Hepatocyte (in vitro differentiated cells): Measurements from ENCODE around the gene PI16. TPM values are rescaled to one million over a fixed set of nuclear protein-coding genes. Genes with fewer than 3 reads are reported as not detected.

Experiments
- DNase-seq: peaks from one replicate; pipeline ENCODE4 v3.0.0-alpha.2; 2016; ENCODE audit warnings: low spot score
- H2AFZ ChIP-seq: fragments of 200-600 bp; sonication (generic); 2 replicates; pipeline ENCODE4 v1.6.0; 2016; ENCODE audit warnings: antibody characterized with exemption, mild to moderate bottlenecking
- H3K27ac ChIP-seq: fragments of 200-600 bp; sonication (generic); 2 replicates; pipeline ENCODE4 v1.5.1; 2016; ENCODE audit warnings: mild to moderate bottlenecking
- H3K27me3 ChIP-seq: fragments of 200-600 bp; sonication (generic); 2 replicates; pipeline ENCODE4 v1.6.1; 2016
- H3K36me3 ChIP-seq: fragments of 200-600 bp; sonication (generic); replicated peaks from 2 replicates; pipeline ENCODE4 v1.5.1; 2016; ENCODE audit warnings: low read depth; ENCODE audit not compliant: insufficient read depth
- H3K4me1 ChIP-seq: fragments of 200-600 bp; sonication (generic); 2 replicates; pipeline ENCODE4 v1.5.1; 2016; ENCODE audit warnings: mild to moderate bottlenecking, moderate library complexity; ENCODE audit not compliant: insufficient read depth
- H3K4me2 ChIP-seq: fragments of 200-600 bp; sonication (generic); 2 replicates; pipeline ENCODE4 v1.6.0; 2016
- H3K4me3 ChIP-seq: fragments of 200-600 bp; sonication (generic); 2 replicates; pipeline ENCODE4 v1.5.1; 2016; ENCODE audit warnings: mild to moderate bottlenecking
- H3K79me2 ChIP-seq: fragments of 200-600 bp; sonication (generic); 2 replicates; pipeline ENCODE4 v1.6.0; 2017; ENCODE audit warnings: mild to moderate bottlenecking
- H3K9me2 ChIP-seq: fragments of 200-600 bp; sonication (generic); replicated peaks from 2 replicates; pipeline ENCODE4 v1.6.0; 2017; ENCODE audit warnings: mild to moderate bottlenecking; ENCODE audit not compliant: insufficient read depth
- H3K9me3 ChIP-seq: fragments of 200-600 bp; sonication (generic); 2 replicates; pipeline ENCODE4 v1.5.1; 2016; ENCODE audit warnings: low read depth, mild to moderate bottlenecking
- H4K20me1 ChIP-seq: fragments of 200-600 bp; sonication (generic); 2 replicates; pipeline ENCODE4 v1.6.0; 2016; ENCODE audit warnings: mild to moderate bottlenecking; ENCODE audit not compliant: insufficient read depth, poor library complexity, severe bottlenecking
- CTCF ChIP-seq: fragments of 200-600 bp; sonication (generic); IDR thresholded peaks from 2 replicates; pipeline ENCODE4 v1.5.1; 2016; ENCODE audit warnings: antibody characterized with exemption, mild to moderate bottlenecking; ENCODE audit not compliant: poor library complexity
- EZH2 ChIP-seq: fragments of 200-600 bp; sonication (generic); IDR thresholded peaks from 2 replicates; pipeline ENCODE4 v1.6.1; 2016; ENCODE audit warnings: antibody characterized with exemption, mild to moderate bottlenecking, borderline replicate concordance
- EZH2phosphoT487 ChIP-seq: fragments of 200-600 bp; sonication (generic); IDR thresholded peaks from one replicate; pipeline ENCODE4 v1.6.1; 2018; ENCODE audit warnings: antibody characterized with exemption, mild to moderate bottlenecking, low read depth, moderate library complexity; ENCODE audit not compliant: unreplicated experiment, severe bottlenecking
- WGBS: methylation state at CpG from one replicate; pipeline ENCODE4 v1.1.6; 2016; ENCODE audit warnings: low lambda C conversion rate; ENCODE audit errors: missing lambda C conversion rate; 5-methylcytosine and 5-hydroxymethylcytosine counted together
- polyA plus RNA-seq: library from polyadenylated mRNA; unstranded; fragments of >200 nt; fragmentation: Nextera tagmentation; extraction: Ambion mirVana; gene quantifications from 2 replicates; pipeline ENCODE4 v1.2.1, GENCODE V29; 2016
- total RNA-seq: library from RNA; depleted of rRNA; stranded (reverse); fragments of >200 nt; gene quantifications from 2 replicates; pipeline ENCODE4 v1.2.3, GENCODE V29; 2014

Gene PI16
- total and polyA plus RNA-seq, 2 experiments from 2014 or later: not detected

- Histone ChIP-seq H3K9me2 (no peaks in the 10 kb centered on the region), H3K4me2 (no peak overlapping the region), H3K4me1 (peaks cover 5% of the 10 kb centered on the region), H2AFZ (no peak overlapping the region), H3K9me3 (no peaks in the 10 kb centered on the region), H3K79me2 (no peaks in the 10 kb centered on the region), H3K27ac (no peak overlapping the region), H3K4me3 (no peak overlapping the region), H3K36me3 (no peaks in the 10 kb centered on the region), H3K27me3 (no peaks in the 10 kb centered on the region), H4K20me1 (no peaks in the 10 kb centered on the region)
- DNase-seq: no peak
- 89% methylated on average over 21 of the region's 21 CpGs for WGBS
- TF ChIP-seq EZH2: no peak
- TF ChIP-seq EZH2phosphoT487: no peak
- no peak for TF ChIP-seq CTCF
Observed at GRCh38 chr6:37013516-37014491, 59.3 kb downstream of the PI16 start.

Other genes with a start within 250 kb of the PI16 start
- gene CPNE5, start 115.3 kb upstream of the PI16 start, total RNA-seq: 0.30 and 1.4 TPM in 2 replicates
- gene CPNE5, start 115.3 kb upstream of the PI16 start, polyA plus RNA-seq: 0.55 and 1.2 TPM in 2 replicates
- gene PPIL1, start 79.9 kb upstream of the PI16 start, total RNA-seq: 52.3 and 53.0 TPM in 2 replicates
- gene PPIL1, start 79.9 kb upstream of the PI16 start, polyA plus RNA-seq: 42.6 and 51.7 TPM in 2 replicates
- 39.6 and 44.8 TPM in 2 replicates for gene C6orf89, start 68.8 kb upstream of the PI16 start, total RNA-seq
- gene C6orf89, start 68.8 kb upstream of the PI16 start, polyA plus RNA-seq: 39.2 and 45.2 TPM in 2 replicates
- 184 and 203 TPM in 2 replicates for gene MTCH1, start 31.5 kb downstream of the PI16 start, total RNA-seq
- gene MTCH1, start 31.5 kb downstream of the PI16 start, polyA plus RNA-seq: 359 and 395 TPM in 2 replicates
- gene FGD2, start 50.9 kb downstream of the PI16 start, total RNA-seq: 2.5 and 4.6 TPM in 2 replicates
- gene FGD2, start 50.9 kb downstream of the PI16 start, polyA plus RNA-seq: 3.7 and 5.2 TPM in 2 replicates
- gene PIM1, start 215.4 kb downstream of the PI16 start, total RNA-seq: 71.3 and 81.0 TPM in 2 replicates
- gene PIM1, start 215.4 kb downstream of the PI16 start, polyA plus RNA-seq: 96.6 and 99.1 TPM in 2 replicates